K562 (cell line): Measurements from ENCODE around the gene TAC3. TPM values are rescaled to one million over a fixed set of nuclear protein-coding genes. Genes with fewer than 3 reads are reported as not detected.

Experiments used
- BHLHE40 ChIP-seq: IDR thresholded peaks from 2 replicates; pipeline ENCODE4 v1.6.1; 2011; ENCODE audit warnings: low read length, improper control_type of control experiment
- CAMTA2 ChIP-seq: fragments of 250-450 bp; sonication (Bioruptor Pico); conservative IDR thresholded peaks from 2 replicates; pipeline ENCODE4 v1.5.1; 2022
- DNMT1 ChIP-seq: fragments of 450-650 bp; IDR thresholded peaks from 2 replicates; pipeline ENCODE4 v1.6.1; 2016; ENCODE audit warnings: antibody characterized with exemption, mild to moderate bottlenecking
- FOSL1 ChIP-seq: fragments of 200-800 bp; sonication (Bioruptor generic); conservative IDR thresholded peaks from 2 replicates; pipeline ENCODE4 v1.6.1; 2016; ENCODE audit warnings: missing genetic modification characterization, missing compliant biosample characterization
- GATAD2A ChIP-seq: fragments of 450-650 bp; IDR thresholded peaks from 2 replicates; pipeline ENCODE4 v1.6.1; 2017
- GTF2A2 ChIP-seq: IDR thresholded peaks from 2 replicates; pipeline ENCODE4 v1.6.1; 2016; ENCODE audit warnings: mild to moderate bottlenecking, missing genetic modification characterization, missing compliant biosample characterization
- JUNB ChIP-seq: fragments of 450-650 bp; formaldehyde crosslinking; conservative IDR thresholded peaks from 2 replicates; pipeline ENCODE4 v1.4.0; 2020; ENCODE audit warnings: mild to moderate bottlenecking
- KDM1A ChIP-seq, 2 experiments: fragments of 450-650 bp; IDR thresholded peaks; 2 replicates each; pipeline ENCODE4 v1.6.1; 2016; ENCODE audit warnings: mild to moderate bottlenecking in 2 of 2
- MYBL2 ChIP-seq, 2 experiments: fragments of 450-650 bp in 1 of 2; sonication (generic) in 1 of 2; formaldehyde crosslinking in 1 of 2; IDR thresholded peaks; 2 replicates each; pipeline versions ENCODE4 v1.6.1 to v1.8.1; 2017 to 2022; ENCODE audit warnings: borderline replicate concordance in 1 of 2, inconsistent platforms in 1 of 2, low read depth in 1 of 2, mild to moderate bottlenecking in 1 of 2, missing genetic modification reagents in 1 of 2, moderate library complexity in 1 of 2
- NCOA1 ChIP-seq: fragments of 450-650 bp; IDR thresholded peaks from 2 replicates; pipeline ENCODE4 v1.6.1; 2016; ENCODE audit warnings: low read depth
- NCOR1 ChIP-seq: fragments of 450-650 bp; IDR thresholded peaks from 2 replicates; pipeline ENCODE4 v1.6.1; 2016; ENCODE audit warnings: mild to moderate bottlenecking, moderate library complexity
- PHB2 ChIP-seq: fragments of 450-650 bp; IDR thresholded peaks from 2 replicates; pipeline ENCODE4 v1.6.1; 2017; ENCODE audit warnings: low read depth
- RBM17 ChIP-seq: fragments of 200-400 bp; formaldehyde crosslinking; IDR thresholded peaks from 2 replicates; pipeline ENCODE4 v1.6.1; 2017; ENCODE audit warnings: low read depth, mild to moderate bottlenecking, low read length, borderline replicate concordance
- RBM34 ChIP-seq: fragments of 200-400 bp; formaldehyde crosslinking; IDR thresholded peaks from 2 replicates; pipeline ENCODE4 v1.6.1; 2018; ENCODE audit warnings: low read length, borderline replicate concordance; ENCODE audit not compliant: insufficient read depth
- SMARCA4 ChIP-seq: fragments of 450-650 bp; IDR thresholded peaks from 2 replicates; pipeline ENCODE4 v1.6.1; 2016
- STAT5A ChIP-seq: IDR thresholded peaks from 2 replicates; pipeline ENCODE4 v1.6.1; 2012; ENCODE audit warnings: low read length, inconsistent platforms, borderline replicate concordance
- TCF7 ChIP-seq: sonication (generic); IDR thresholded peaks from 2 replicates; pipeline ENCODE4 v1.6.1; 2016; ENCODE audit warnings: antibody characterized with exemption, borderline replicate concordance
- TCFL5 ChIP-seq: fragments of 250-450 bp; sonication (Bioruptor Pico); conservative IDR thresholded peaks from 2 replicates; pipeline ENCODE4 v1.6.1; 2021; ENCODE audit warnings: mild to moderate bottlenecking, moderate library complexity, matching md5 sums
- ZFP30 ChIP-seq: fragments of 250-450 bp; sonication (Bioruptor Pico); IDR thresholded peaks from 2 replicates; pipeline ENCODE4 v1.8.0; 2022; ENCODE audit warnings: moderate library complexity, mild to moderate bottlenecking, inconsistent platforms, borderline replicate concordance
- ZNF124 ChIP-seq: sonication (generic); formaldehyde crosslinking; IDR thresholded peaks from 2 replicates; pipeline ENCODE4 v1.8.1; 2022; ENCODE audit warnings: missing genetic modification reagents
- ZNF431 ChIP-seq: sonication (generic); formaldehyde crosslinking; IDR thresholded peaks from 2 replicates; pipeline ENCODE4 v1.8.0; 2022; ENCODE audit warnings: mild to moderate bottlenecking, missing genetic modification reagents
- ZNF584 ChIP-seq: fragments of 200-800 bp; sonication (Bioruptor generic); IDR thresholded peaks from 2 replicates; pipeline ENCODE4 v1.6.1; 2016; ENCODE audit warnings: low read depth, mild to moderate bottlenecking, missing genetic modification characterization, missing compliant biosample characterization
- ZNF644 ChIP-seq: fragments of 200-800 bp; sonication (Bioruptor generic); IDR thresholded peaks from 2 replicates; pipeline ENCODE4 v1.6.1; 2016; ENCODE audit warnings: low read depth, missing genetic modification characterization, missing compliant biosample characterization
- ZNF764 ChIP-seq: fragments of 250-450 bp; sonication (Bioruptor Pico); IDR thresholded peaks from 2 replicates; pipeline ENCODE4 v1.4.0; 2020; ENCODE audit warnings: low read depth, mild to moderate bottlenecking, moderate library complexity
- ZNF780A ChIP-seq: fragments of 250-450 bp; sonication (Bioruptor Pico); IDR thresholded peaks from 2 replicates; pipeline ENCODE4 v1.5.0; 2021; ENCODE audit warnings: mild to moderate bottlenecking
- ZZZ3 ChIP-seq: fragments of 450-650 bp; IDR thresholded peaks from 2 replicates; pipeline ENCODE4 v1.6.1; 2016; ENCODE audit warnings: antibody characterized with exemption, mild to moderate bottlenecking, moderate library complexity
- polyA plus RNA-seq, 8 experiments: library from polyadenylated mRNA; depleted of rRNA in 4 of 8; stranded (reverse) in 5 of 8; unstranded in 3 of 8; fragments of >200 nt; fragmentation: Nextera tagmentation in 2 of 8; fragmentation: Illumina TruSeq in 1 of 8; extraction: Ambion mirVana in 2 of 8; extraction: Trizol in 1 of 8; gene quantifications; 2 replicates each; pipeline versions ENCODE4 v1.2.1 to v1.2.3, GENCODE V29; 2011 to 2014; ENCODE audit warnings: inconsistent platforms in 1 of 8, missing spikeins in 1 of 8
- total RNA-seq, 7 experiments: library from RNA; depleted of rRNA in 6 of 7; stranded (reverse); fragments of >200 nt in 6 of 7; fragmentation: Illumina TruSeq in 2 of 7; extraction: Trizol in 2 of 7; gene quantifications; 2 replicates each; pipeline versions ENCODE4 v1.2.1 to v1.2.3, GENCODE V29; 2011 to 2021; ENCODE audit warnings: low replicate concordance in 1 of 7
- TF ChIP-seq, protein P1 (sequence below): IDR thresholded peaks from 2 replicates; pipeline ENCODE4 v1.6.1; 2011; ENCODE audit not compliant: insufficient read length; ENCODE audit errors: extremely low read depth
- TF ChIP-seq, protein P2 (sequence below): fragments of 450-650 bp; IDR thresholded peaks from 2 replicates; pipeline ENCODE4 v1.6.1; 2016; ENCODE audit warnings: low read depth, mild to moderate bottlenecking, moderate library complexity
- TF ChIP-seq, protein P3 (sequence below), 2 experiments: fragments of 450-650 bp in 1 of 2; sonication (generic) in 1 of 2; formaldehyde crosslinking; conservative IDR thresholded peaks; 2 replicates each; pipeline versions ENCODE4 v1.4.0 to v1.8.1; 2020 to 2022; ENCODE audit warnings: mild to moderate bottlenecking in 1 of 2, missing genetic modification reagents in 1 of 2
- TF ChIP-seq, protein P4 (sequence below): sonication (generic); formaldehyde crosslinking; IDR thresholded peaks from 2 replicates; pipeline ENCODE4 v1.8.0; 2022; ENCODE audit warnings: mild to moderate bottlenecking, missing genetic modification reagents

Gene TAC3
- total and polyA plus RNA-seq, 9 of the 15 experiments (the other 6 are each of a cell fraction or from before 2014, with no cell fraction given) = 0.29 to 2.8 (median 1.4) TPM

DNA sequence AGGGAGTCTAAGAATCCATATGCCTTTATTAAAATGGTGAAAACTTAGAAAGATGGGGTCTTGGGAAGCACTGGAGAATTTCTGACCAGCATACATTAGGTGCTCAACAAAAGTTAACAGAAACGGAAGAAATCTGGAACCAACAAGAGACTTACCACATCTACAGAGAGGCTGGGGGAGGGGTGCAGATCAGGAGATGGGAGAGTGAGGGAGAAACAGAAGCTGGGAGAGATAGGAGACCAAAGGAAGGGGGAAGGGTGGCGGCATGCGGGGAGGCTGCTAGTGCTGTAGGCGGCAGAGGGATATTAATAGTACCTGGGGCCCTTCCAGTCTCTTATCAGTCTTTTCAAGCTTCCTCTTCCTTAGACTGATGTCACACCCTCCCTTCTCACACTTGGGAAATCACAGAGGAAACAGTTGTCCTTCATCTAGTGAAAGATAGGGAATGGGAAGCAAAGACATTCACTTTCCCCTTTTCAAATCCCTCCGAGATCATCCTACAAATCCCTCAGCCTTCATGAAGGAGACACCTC is 28.1 kb downstream of the TAC3 start (continued):
- peak; percentile 95 for TF ChIP-seq PHB2
- no peak for TF ChIP-seq ZFP30 (CRISPR knock-in tag)
- no peak for TF ChIP-seq TCFL5
- TF ChIP-seq ZNF780A (CRISPR knock-in tag) = no peak
- no peak; the same call in 1 of the 2 replicates for TF ChIP-seq ZNF644
- no peak for TF ChIP-seq DNMT1
- no peak for TF ChIP-seq ZNF764 (CRISPR knock-in tag)
- 0 out of 2 replicates have a peak, but pooled peaks have one; percentile 63 for TF ChIP-seq ZNF431 (CRISPR knock-in tag)
- peak; percentile 72 for TF ChIP-seq MYBL2 (IDR thresholded peaks at IDR 0.05; ENCODE audit: low read depth)
- no peak for TF ChIP-seq MYBL2 (CRISPR knock-in tag; IDR thresholded peaks at IDR 0.05; ENCODE audit: borderline replicate concordance)
- TF ChIP-seq SMARCA4 = peak; percentile 99
- TF ChIP-seq ZNF124 (CRISPR knock-in tag) = no peak
- peak; percentile 97 for TF ChIP-seq GATAD2A
- peak; percentile 100 for TF ChIP-seq KDM1A (IDR thresholded peaks at IDR 0.05)
- TF ChIP-seq ZNF584 (CRISPR knock-in tag) = peak; percentile 89; the same call in 1 of the 2 replicates
- no peak for TF ChIP-seq CAMTA2 (CRISPR knock-in tag)
- no peak for TF ChIP-seq JUNB (CRISPR knock-in tag)
- TF ChIP-seq, protein P1, sequence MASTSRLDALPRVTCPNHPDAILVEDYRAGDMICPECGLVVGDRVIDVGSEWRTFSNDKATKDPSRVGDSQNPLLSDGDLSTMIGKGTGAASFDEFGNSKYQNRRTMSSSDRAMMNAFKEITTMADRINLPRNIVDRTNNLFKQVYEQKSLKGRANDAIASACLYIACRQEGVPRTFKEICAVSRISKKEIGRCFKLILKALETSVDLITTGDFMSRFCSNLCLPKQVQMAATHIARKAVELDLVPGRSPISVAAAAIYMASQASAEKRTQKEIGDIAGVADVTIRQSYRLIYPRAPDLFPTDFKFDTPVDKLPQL = no peak
- TF ChIP-seq FOSL1 (tag) = peak; percentile 78
- TF ChIP-seq, protein P2, sequence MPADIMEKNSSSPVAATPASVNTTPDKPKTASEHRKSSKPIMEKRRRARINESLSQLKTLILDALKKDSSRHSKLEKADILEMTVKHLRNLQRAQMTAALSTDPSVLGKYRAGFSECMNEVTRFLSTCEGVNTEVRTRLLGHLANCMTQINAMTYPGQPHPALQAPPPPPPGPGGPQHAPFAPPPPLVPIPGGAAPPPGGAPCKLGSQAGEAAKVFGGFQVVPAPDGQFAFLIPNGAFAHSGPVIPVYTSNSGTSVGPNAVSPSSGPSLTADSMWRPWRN = peak; percentile 96
- TF ChIP-seq NCOA1 = peak; percentile 96
- TF ChIP-seq RBM34 = no peak
- peak; percentile 93 for TF ChIP-seq BHLHE40
- TF ChIP-seq, protein P3, sequence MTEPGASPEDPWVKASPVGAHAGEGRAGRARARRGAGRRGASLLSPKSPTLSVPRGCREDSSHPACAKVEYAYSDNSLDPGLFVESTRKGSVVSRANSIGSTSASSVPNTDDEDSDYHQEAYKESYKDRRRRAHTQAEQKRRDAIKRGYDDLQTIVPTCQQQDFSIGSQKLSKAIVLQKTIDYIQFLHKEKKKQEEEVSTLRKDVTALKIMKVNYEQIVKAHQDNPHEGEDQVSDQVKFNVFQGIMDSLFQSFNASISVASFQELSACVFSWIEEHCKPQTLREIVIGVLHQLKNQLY (CRISPR knock-in tag; conservative IDR thresholded peaks at IDR 0.05) = no peak
- TF ChIP-seq ZZZ3 = no peak
- TF ChIP-seq RBM17 = no peak
- TF ChIP-seq STAT5A = peak; percentile 92
- TF ChIP-seq, protein P4, sequence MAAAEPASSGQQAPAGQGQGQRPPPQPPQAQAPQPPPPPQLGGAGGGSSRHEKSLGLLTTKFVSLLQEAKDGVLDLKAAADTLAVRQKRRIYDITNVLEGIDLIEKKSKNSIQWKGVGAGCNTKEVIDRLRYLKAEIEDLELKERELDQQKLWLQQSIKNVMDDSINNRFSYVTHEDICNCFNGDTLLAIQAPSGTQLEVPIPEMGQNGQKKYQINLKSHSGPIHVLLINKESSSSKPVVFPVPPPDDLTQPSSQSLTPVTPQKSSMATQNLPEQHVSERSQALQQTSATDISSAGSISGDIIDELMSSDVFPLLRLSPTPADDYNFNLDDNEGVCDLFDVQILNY (CRISPR knock-in tag) = no peak
- no peak for TF ChIP-seq GTF2A2 (tag)
- peak; percentile 79; the same call in 1 of the 2 replicates for TF ChIP-seq TCF7
- TF ChIP-seq NCOR1 = peak; percentile 100
